ENCODE measurements around the gene EFEMP2.

- TF ChIP-seq CTCF (conservative IDR thresholded peaks at IDR 0.05 in 1 of 2, IDR thresholded peaks at IDR 0.05 in 1 of 2; ENCODE audit: low read depth in 1 of 2, low read length in 2 of 2), result no peak
- TF ChIP-seq EZH2 (IDR thresholded peaks at IDR 0.05; ENCODE audit: low read length, missing control alignments), result no peak
Measured at GRCh38 chr11:65865550-65866172, 6.9 kb downstream of the EFEMP2 start.
